Measurements from ENCODE around the gene VWA5A. TPM values are rescaled to one million over a fixed set of nuclear protein-coding genes. Genes with fewer than 3 reads are reported as not detected.

Gene VWA5A
- total RNA-seq, 3 donors from 2014 or later (not counting 1 experiment from before 2014, with no cell fraction given) = 9.2 to 12.9 (median 11.8) TPM

GRCh38 chr11:124080327-124081001 lies 34.8 kb upstream of the VWA5A start:
- no peaks in the 10 kb centered on the region for H3K27me3 ChIP-seq (ENCODE audit: control insufficient read depth, insufficient read depth, low read length)
- WGBS (ENCODE audit: insufficient coverage) = 88% methylated on average over 8 of the region's 8 CpGs
- no peak overlapping the region for H3K4me3 Mint-ChIP-seq
- H3K36me3 ChIP-seq (ENCODE audit: control insufficient read depth, insufficient read depth, low read length) = no peaks in the 10 kb centered on the region
- H3K27ac ChIP-seq (ENCODE audit: low read length) = no peak overlapping the region
- intact Hi-C loops (cut with micrococcal nuclease) = no loop called here
- TF ChIP-seq CTCF (IDR thresholded peaks at IDR 0.05) = no peak
- H3K9me3 Mint-ChIP-seq = no peaks in the 10 kb centered on the region
- H3K9me3 ChIP-seq (ENCODE audit: control insufficient read depth, insufficient read depth, low read length) = no peaks in the 10 kb centered on the region
- no peaks in the 10 kb centered on the region for H3K36me3 Mint-ChIP-seq
- H3K4me1 Mint-ChIP-seq = peaks cover 8 to 11% of the 10 kb centered on the region in 2 donors
- peaks cover 9% of the 10 kb centered on the region for H3K4me1 ChIP-seq (ENCODE audit: control insufficient read depth, insufficient read depth, low read length)
- no peak overlapping the region for H3K4me3 ChIP-seq (ENCODE audit: low read length)
- ATAC-seq (no peak), DNase-seq (no peak)
- H3K27ac Mint-ChIP-seq = no peak overlapping the region
- peaks cover 22 to 26% of the 10 kb centered on the region in 2 donors for H3K27me3 Mint-ChIP-seq (ENCODE audit: low read depth in 2 of 2)

- H3K4me3 Mint-ChIP-seq = no peak overlapping the region
- TF ChIP-seq CTCF (IDR thresholded peaks at IDR 0.05) = no peak
- H3K27ac Mint-ChIP-seq = no peak overlapping the region
- 79% methylated on average over 2 of the region's 3 CpGs for WGBS (ENCODE audit: insufficient coverage)
- no peaks in the 10 kb centered on the region for H3K36me3 ChIP-seq (ENCODE audit: control insufficient read depth, insufficient read depth, low read length)
- H3K36me3 Mint-ChIP-seq = no peaks in the 10 kb centered on the region
- intact Hi-C loops (cut with micrococcal nuclease) = no loop called here
- no peak for ATAC-seq
- no peak for DNase-seq
- H3K9me3 Mint-ChIP-seq = no peaks in the 10 kb centered on the region
- no peaks in the 10 kb centered on the region for H3K4me1 ChIP-seq (ENCODE audit: control insufficient read depth, insufficient read depth, low read length)
- H3K27ac ChIP-seq (ENCODE audit: low read length) = no peak overlapping the region
- H3K27me3 Mint-ChIP-seq (ENCODE audit: low read depth in 2 of 2) = peaks cover 20 to 22% of the 10 kb centered on the region in 2 donors
- no peaks in the 10 kb centered on the region for H3K27me3 ChIP-seq (ENCODE audit: control insufficient read depth, insufficient read depth, low read length)
- H3K4me3 ChIP-seq (ENCODE audit: low read length) = no peak overlapping the region
- no peaks in the 10 kb centered on the region for H3K9me3 ChIP-seq (ENCODE audit: control insufficient read depth, insufficient read depth, low read length)
- peaks cover 4 to 5% of the 10 kb centered on the region in 2 donors for H3K4me1 Mint-ChIP-seq
Observed at GRCh38 chr11:124081483-124081882, 33.8 kb upstream of the VWA5A start.

GRCh38 chr11:124082371-124082770 lies 32.9 kb upstream of the VWA5A start:
- TF ChIP-seq CTCF (IDR thresholded peaks at IDR 0.05) = no peak
- Histone ChIP-seq H3K27me3 (ENCODE audit: control insufficient read depth, insufficient read depth, low read length) (no peaks in the 10 kb centered on the region), H3K27ac (ENCODE audit: low read length) (no peak overlapping the region), H3K4me3 (ENCODE audit: low read length) (no peak overlapping the region), H3K4me1 (ENCODE audit: control insufficient read depth, insufficient read depth, low read length) (no peaks in the 10 kb centered on the region), H3K9me3 (ENCODE audit: control insufficient read depth, insufficient read depth, low read length) (no peaks in the 10 kb centered on the region), H3K36me3 (ENCODE audit: control insufficient read depth, insufficient read depth, low read length) (no peaks in the 10 kb centered on the region)
- WGBS (ENCODE audit: insufficient coverage) = 92% methylated on average over 4 of the region's 4 CpGs
- ATAC-seq (no peak), DNase-seq (no peak)
- Mint-ChIP-seq H3K27ac (no peak overlapping the region), H3K9me3 (no peaks in the 10 kb centered on the region), H3K27me3 (ENCODE audit: low read depth in 2 of 2) (peaks cover 13 to 14% of the 10 kb centered on the region in 2 donors), H3K36me3 (no peaks in the 10 kb centered on the region), H3K4me1 (peaks cover 0 to 2% of the 10 kb centered on the region in 2 donors), H3K4me3 (no peak overlapping the region)
- intact Hi-C loops (cut with micrococcal nuclease) = no loop called here

- Mint-ChIP-seq H3K36me3 (no peaks in the 10 kb centered on the region), H3K27ac (no peak overlapping the region), H3K4me3 (no peak overlapping the region), H3K4me1 (no peaks in the 10 kb centered on the region), H3K27me3 (ENCODE audit: low read depth in 2 of 2) (peaks cover 8 to 12% of the 10 kb centered on the region in 2 donors), H3K9me3 (no peaks in the 10 kb centered on the region)
- no peak for DNase-seq
- Histone ChIP-seq H3K27me3 (ENCODE audit: control insufficient read depth, insufficient read depth, low read length) (no peaks in the 10 kb centered on the region), H3K9me3 (ENCODE audit: control insufficient read depth, insufficient read depth, low read length) (no peaks in the 10 kb centered on the region), H3K4me3 (ENCODE audit: low read length) (no peak overlapping the region), H3K27ac (ENCODE audit: low read length) (no peak overlapping the region), H3K36me3 (ENCODE audit: control insufficient read depth, insufficient read depth, low read length) (no peaks in the 10 kb centered on the region), H3K4me1 (ENCODE audit: control insufficient read depth, insufficient read depth, low read length) (no peaks in the 10 kb centered on the region)
- intact Hi-C loops (cut with micrococcal nuclease) = no loop called here
- ATAC-seq = no peak
- no peak for TF ChIP-seq CTCF (IDR thresholded peaks at IDR 0.05)
- WGBS (ENCODE audit: insufficient coverage) = 85% methylated on average over 3 of the region's 3 CpGs
Observed at GRCh38 chr11:124085583-124085982, 29.7 kb upstream of the VWA5A start.
